Prostate gland (tissue), 2 donors: ENCODE data around the gene RAB28. TPM values are rescaled to one million over a fixed set of nuclear protein-coding genes. Genes with fewer than 3 reads are reported as not detected.

Source experiments
- DNase-seq: peaks from one replicate; pipeline ENCODE4 v3.0.0-alpha.2; 2019; ENCODE audit warnings: low spot score
- H3K27ac ChIP-seq, 2 donors: fragments of 200-600 bp; sonication (generic); 2 replicates each; pipeline ENCODE4 v1.5.1; 2017 to 2019
- H3K27me3 ChIP-seq: fragments of 200-600 bp; sonication (generic); replicated peaks from 2 replicates; pipeline ENCODE4 v1.5.1; 2019; ENCODE audit not compliant: insufficient read depth
- H3K36me3 ChIP-seq, 2 donors: fragments of 200-600 bp; sonication (generic); 1 replicate in 1 of 2; 2 replicates in 1 of 2; pipeline versions ENCODE4 v1.5.1 to v1.8.1; 2017 to 2019
- H3K4me1 ChIP-seq: fragments of 200-600 bp; sonication (generic); replicated peaks from 2 replicates; pipeline ENCODE4 v1.5.1; 2019
- H3K4me3 ChIP-seq, 2 donors: fragments of 200-600 bp; sonication (generic); 2 replicates each; pipeline ENCODE4 v1.5.1; 2017 to 2019
- H3K9me3 ChIP-seq: fragments of 200-600 bp; sonication (generic); 2 replicates; pipeline ENCODE4 v1.5.1; 2017
- CTCF ChIP-seq, 4 experiments: fragments of 200-600 bp in 2 of 4; fragments of 450-650 bp in 2 of 4; sonication (generic) in 2 of 4; IDR thresholded peaks; 1 replicate in 3 of 4; 2 replicates in 1 of 4; pipeline ENCODE4 v1.5.1; 2016 to 2019; ENCODE audit warnings: antibody characterized with exemption in 4 of 4, mild to moderate bottlenecking in 2 of 4, moderate library complexity in 2 of 4
- POLR2A ChIP-seq: fragments of 450-650 bp; IDR thresholded peaks from one replicate; pipeline ENCODE4 v1.6.1; 2016; ENCODE audit warnings: antibody characterized with exemption, mild to moderate bottlenecking
- POLR2AphosphoS5 ChIP-seq: sonication (generic); formaldehyde crosslinking; IDR thresholded peaks from one replicate; pipeline ENCODE4 v1.6.1; 2017; ENCODE audit warnings: antibody characterized with exemption
- WGBS: methylation state at CpG from one replicate; pipeline ENCODE4 v1.1.5; 2018; 5-methylcytosine and 5-hydroxymethylcytosine counted together
- intact Hi-C: fragments of 100-400 bp; cut with DNase I; formaldehyde crosslinking; loops from one replicate; pipeline ENCODE4 v1.14.2; 2022
- total RNA-seq, 2 donors: library from RNA; depleted of rRNA; stranded (reverse); fragments of >200 nt; gene quantifications; one replicate each; pipeline ENCODE4 v1.1.0, GENCODE V29; 2016

The RAB28 gene
- 10 to 100 TPM; 19.7 to 21.4 TPM for total RNA-seq

GRCh38 chr4:13484122-13484748 is at the start of gene RAB28:
Gene RAB28 (minus strand): TSS chr4:13484340.
- under 1% methylated on average over 54 of the region's 59 CpGs for WGBS
- intact Hi-C loops = no loop called here
- Histone ChIP-seq H3K36me3 (no peaks in the 10 kb centered on the region), H3K27ac (peak within 1 kb of the TSS; percentile 85 to 87), H3K9me3 (no peaks in the 10 kb centered on the region), H3K4me1 (no peaks in the 10 kb centered on the region), H3K4me3 (peak within 1 kb of the TSS; percentile 69 to 73), H3K27me3 (no peaks in the 10 kb centered on the region)
- TF ChIP-seq POLR2AphosphoS5 (peak; percentile 79), CTCF (IDR thresholded peaks at IDR 0.05) (no peak), POLR2A (peak; percentile 76)
- peak; percentile 94 for DNase-seq

GRCh38 chr4:13531625-13531998 is 47.5 kb upstream of the RAB28 start:
- 34% methylated on average over 8 of the region's 8 CpGs for WGBS

GRCh38 chr4:13530823-13531624 is 46.9 kb upstream of the RAB28 start:
- H3K27ac ChIP-seq = no peak overlapping the region
- TF ChIP-seq CTCF (IDR thresholded peaks at IDR 0.05) (no peak), POLR2A (no peak), POLR2AphosphoS5 (no peak)
- H3K4me1 ChIP-seq = no peaks in the 10 kb centered on the region
- no peak overlapping the region for H3K4me3 ChIP-seq
- H3K27me3 ChIP-seq = peaks cover 60% of the 10 kb centered on the region
- 5% methylated on average over 35 of the region's 35 CpGs for WGBS
- intact Hi-C loops = no loop called here
- H3K9me3 ChIP-seq = no peaks in the 10 kb centered on the region
- no peaks in the 10 kb centered on the region for H3K36me3 ChIP-seq
- DNase-seq = no peak

More at GRCh38 chr4:13531625-13531998, 47.5 kb upstream of the RAB28 start:
- Histone ChIP-seq H3K9me3 (no peaks in the 10 kb centered on the region), H3K27ac (no peak overlapping the region), H3K27me3 (peaks cover 61% of the 10 kb centered on the region), H3K36me3 (no peaks in the 10 kb centered on the region), H3K4me3 (no peak overlapping the region), H3K4me1 (no peaks in the 10 kb centered on the region)
- no peak for DNase-seq
- intact Hi-C loops = no loop called here
- no peak for TF ChIP-seq CTCF (IDR thresholded peaks at IDR 0.05)
- no peak for TF ChIP-seq POLR2AphosphoS5
- no peak for TF ChIP-seq POLR2A

- 14% methylated on average over 37 of the region's 37 CpGs for WGBS
- DNase-seq = no peak
- no peak overlapping the region for H3K27ac ChIP-seq
- TF ChIP-seq CTCF (IDR thresholded peaks at IDR 0.05) = no peak
- no peak for TF ChIP-seq POLR2A
- TF ChIP-seq POLR2AphosphoS5 = no peak
- no peaks in the 10 kb centered on the region for H3K9me3 ChIP-seq
- intact Hi-C loops = no loop called here
- no peaks in the 10 kb centered on the region for H3K36me3 ChIP-seq
- H3K27me3 ChIP-seq = peaks cover 60% of the 10 kb centered on the region
- no peaks in the 10 kb centered on the region for H3K4me1 ChIP-seq
- H3K4me3 ChIP-seq = no peak overlapping the region
These were observed 45.2 kb upstream of the RAB28 start for GRCh38 chr4:13529128-13529919.
